ENCODE measurements around the gene SULT2B1. TPM values are rescaled to one million over a fixed set of nuclear protein-coding genes. Genes with fewer than 3 reads are reported as not detected.

Gene SULT2B1
- total RNA-seq, 2 donors from 2014 or later = not detected

GRCh38 chr19:48595833-48596232, 43.9 kb downstream of the SULT2B1 start:
- ATAC-seq (ENCODE audit: insufficient number of reproducible peaks, low FRiP score, low read depth) (no peak), DNase-seq (ENCODE audit: low spot score) (no peak)
- H3K36me3 ChIP-seq = no peaks in the 10 kb centered on the region
- H3K27me3 ChIP-seq (replicated peaks; ENCODE audit: insufficient read depth) = no peaks in the 10 kb centered on the region
- H3K27ac ChIP-seq = no peak overlapping the region
- no peak for TF ChIP-seq CTCF (IDR thresholded peaks at IDR 0.05)
- no peaks in the 10 kb centered on the region for H3K4me1 ChIP-seq (ENCODE audit: control insufficient read depth in 1 of 2, low read depth in 2 of 2)
- no peak overlapping the region for H3K4me3 ChIP-seq
- H3K9me3 ChIP-seq = no peaks in the 10 kb centered on the region

GRCh38 chr19:48596237-48596636, 44.3 kb downstream of the SULT2B1 start:
- Histone ChIP-seq H3K27ac (no peak overlapping the region), H3K4me3 (no peak overlapping the region), H3K9me3 (no peaks in the 10 kb centered on the region), H3K27me3 (replicated peaks; ENCODE audit: insufficient read depth) (no peaks in the 10 kb centered on the region), H3K4me1 (ENCODE audit: control insufficient read depth in 1 of 2, low read depth in 2 of 2) (no peaks in the 10 kb centered on the region), H3K36me3 (no peaks in the 10 kb centered on the region)
- ATAC-seq (ENCODE audit: insufficient number of reproducible peaks, low FRiP score, low read depth) (no peak), DNase-seq (ENCODE audit: low spot score) (no peak)
- TF ChIP-seq CTCF (IDR thresholded peaks at IDR 0.05) = no peak

GRCh38 chr19:48596679-48597465, 44.9 kb downstream of the SULT2B1 start:
- Histone ChIP-seq H3K36me3 (no peaks in the 10 kb centered on the region), H3K4me3 (no peak overlapping the region), H3K9me3 (no peaks in the 10 kb centered on the region), H3K4me1 (ENCODE audit: control insufficient read depth in 1 of 2, low read depth in 2 of 2) (no peaks in the 10 kb centered on the region), H3K27ac (no peak overlapping the region), H3K27me3 (replicated peaks; ENCODE audit: insufficient read depth) (no peaks in the 10 kb centered on the region)
- ATAC-seq (ENCODE audit: insufficient number of reproducible peaks, low FRiP score, low read depth) (no peak), DNase-seq (ENCODE audit: low spot score) (no peak)
- TF ChIP-seq CTCF (IDR thresholded peaks at IDR 0.05) = no peak

GRCh38 chr19:48598996-48599700, 47.2 kb downstream of the SULT2B1 start:
- Histone ChIP-seq H3K27me3 (replicated peaks; ENCODE audit: insufficient read depth) (no peaks in the 10 kb centered on the region), H3K4me1 (ENCODE audit: control insufficient read depth in 1 of 2, low read depth in 2 of 2) (no peaks in the 10 kb centered on the region), H3K9me3 (no peaks in the 10 kb centered on the region), H3K36me3 (no peaks in the 10 kb centered on the region), H3K4me3 (no peak overlapping the region), H3K27ac (no peak overlapping the region)
- no peak for DNase-seq (ENCODE audit: low spot score)
- no peak for TF ChIP-seq CTCF (IDR thresholded peaks at IDR 0.05)
- ATAC-seq (ENCODE audit: insufficient number of reproducible peaks, low FRiP score, low read depth) = no peak

DNA sequence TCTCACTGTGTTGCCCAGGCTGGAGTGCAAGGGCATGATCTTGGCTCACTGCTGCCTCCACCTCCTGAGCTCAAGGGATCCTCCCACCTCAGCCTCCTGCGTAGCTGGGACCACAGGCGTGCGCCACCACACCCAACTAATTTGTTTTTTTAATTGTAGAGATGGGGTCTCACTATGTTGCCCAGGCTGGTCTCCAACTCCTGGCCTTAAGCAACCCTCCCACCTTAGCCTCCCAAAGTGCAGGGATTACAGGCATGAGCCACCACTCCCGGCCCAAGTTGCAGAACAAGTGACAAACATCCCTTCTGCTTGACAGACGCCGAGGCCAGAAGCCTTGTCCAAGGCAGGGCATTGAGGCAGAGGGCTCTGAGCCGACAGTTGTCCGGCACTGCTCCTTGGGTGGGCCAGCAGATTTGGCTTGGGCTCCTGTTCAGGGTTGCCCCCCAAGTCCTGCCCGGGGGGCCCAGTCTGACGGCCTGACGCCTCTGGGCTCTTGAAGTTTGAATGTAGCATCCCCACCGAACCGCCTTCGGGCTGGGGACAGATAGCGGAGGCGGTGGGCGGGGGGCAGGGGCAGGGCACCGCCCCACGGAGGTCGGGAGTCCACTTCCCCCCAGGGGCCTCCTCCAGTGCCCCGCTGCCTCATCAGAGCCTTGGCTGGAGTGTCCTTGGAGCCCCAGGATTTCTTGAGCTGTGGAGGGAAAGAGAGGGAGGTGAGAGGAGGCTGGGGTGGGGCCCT, 48.9 kb downstream of the SULT2B1 start:
- ATAC-seq (ENCODE audit: insufficient number of reproducible peaks, low FRiP score, low read depth) (no peak), DNase-seq (ENCODE audit: low spot score) (no peak)
- Histone ChIP-seq H3K27me3 (replicated peaks; ENCODE audit: insufficient read depth) (no peaks in the 10 kb centered on the region), H3K36me3 (no peaks in the 10 kb centered on the region), H3K4me3 (no peak overlapping the region), H3K4me1 (ENCODE audit: control insufficient read depth in 1 of 2, low read depth in 2 of 2) (no peaks in the 10 kb centered on the region), H3K27ac (no peak overlapping the region), H3K9me3 (no peaks in the 10 kb centered on the region)
- TF ChIP-seq CTCF (IDR thresholded peaks at IDR 0.05) = no peak
